ENCODE measurements around the gene GFY.

- no peak for TF ChIP-seq POLR2A (IDR thresholded peaks at IDR 0.05)
- TF ChIP-seq CTCF (IDR thresholded peaks at IDR 0.05): no peak
- TF ChIP-seq EP300 (IDR thresholded peaks at IDR 0.05; ENCODE audit: low read depth): no peak
- no peak for TF ChIP-seq POLR2AphosphoS5 (IDR thresholded peaks at IDR 0.05)
Measured at GRCh38 chr19:49456326-49456725, 31.1 kb downstream of the GFY start.
